MG63 (cell line): ENCODE measurements around the gene CNFN. TPM values are rescaled to one million over a fixed set of nuclear protein-coding genes. Genes with fewer than 3 reads are reported as not detected.
A peak's percentile ranks its signal among the peaks of the same experiment; 100 is the strongest.

Source experiments
- DNase-seq: peaks from one replicate; pipeline ENCODE4 v3.0.0-alpha.2; 2020
- H3K27me3 ChIP-seq: fragments of 250-450 bp; sonication (Bioruptor Pico); 2 replicates; pipeline ENCODE4 v1.5.1; 2020; ENCODE audit warnings: mild to moderate bottlenecking, moderate library complexity
- H3K36me3 ChIP-seq: fragments of 250-450 bp; sonication (Bioruptor Pico); 2 replicates; pipeline ENCODE4 v1.5.1; 2020; ENCODE audit warnings: mild to moderate bottlenecking, moderate library complexity
- H3K4me3 ChIP-seq: fragments of 250-450 bp; sonication (Bioruptor Pico); 2 replicates; pipeline ENCODE4 v1.5.1; 2020; ENCODE audit warnings: mild to moderate bottlenecking, moderate library complexity
- H3K9me3 ChIP-seq: fragments of 250-450 bp; sonication (Bioruptor Pico); 2 replicates; pipeline ENCODE4 v1.5.1; 2020; ENCODE audit warnings: mild to moderate bottlenecking, moderate library complexity
- total RNA-seq: library from RNA; depleted of rRNA; stranded (reverse); fragments of >200 nt; shearing (Covaris generic); gene quantifications from 2 replicates; pipeline ENCODE4 v1.2.3, GENCODE V29; 2014; ENCODE audit warnings: low replicate concordance; rRNA removed

CNFN gene
- total RNA-seq = not detected in 2 replicates

- no peak for DNase-seq
- Histone ChIP-seq H3K36me3 (no peaks in the 10 kb centered on the region), H3K9me3 (no peaks in the 10 kb centered on the region), H3K4me3 (no peak within 1 kb of the TSS), H3K27me3 (no peaks in the 10 kb centered on the region; the same call in 1 of the 2 replicates)
These were observed at the start of gene CNFN for GRCh38 chr19:42389899-42390298. TSS of gene CNFN (minus strand) at chr19:42390297. CDS start at chr19:42389037, 1,260 bp downstream.

- Histone ChIP-seq H3K9me3 (no peaks in the 10 kb centered on the region), H3K36me3 (no peaks in the 10 kb centered on the region), H3K4me3 (no peak overlapping the region), H3K27me3 (peaks cover 2% of the 10 kb centered on the region; the same call in 1 of the 2 replicates)
- no peak for DNase-seq
These were observed 45.9 kb upstream of the CNFN start for GRCh38 chr19:42436006-42436405.

- no peaks in the 10 kb centered on the region for H3K27me3 ChIP-seq
- no peaks in the 10 kb centered on the region for H3K9me3 ChIP-seq
- no peak overlapping the region for H3K4me3 ChIP-seq
- DNase-seq = no peak
- H3K36me3 ChIP-seq = no peaks in the 10 kb centered on the region
These were observed 45.2 kb upstream of the CNFN start for GRCh38 chr19:42435316-42435715.

- H3K27me3 ChIP-seq = no peaks in the 10 kb centered on the region
- no peaks in the 10 kb centered on the region for H3K36me3 ChIP-seq
- H3K9me3 ChIP-seq = no peaks in the 10 kb centered on the region
- H3K4me3 ChIP-seq = no peak overlapping the region
- DNase-seq = peak; percentile 85
These were observed 43.6 kb upstream of the CNFN start for GRCh38 chr19:42433503-42434260.

DNA sequence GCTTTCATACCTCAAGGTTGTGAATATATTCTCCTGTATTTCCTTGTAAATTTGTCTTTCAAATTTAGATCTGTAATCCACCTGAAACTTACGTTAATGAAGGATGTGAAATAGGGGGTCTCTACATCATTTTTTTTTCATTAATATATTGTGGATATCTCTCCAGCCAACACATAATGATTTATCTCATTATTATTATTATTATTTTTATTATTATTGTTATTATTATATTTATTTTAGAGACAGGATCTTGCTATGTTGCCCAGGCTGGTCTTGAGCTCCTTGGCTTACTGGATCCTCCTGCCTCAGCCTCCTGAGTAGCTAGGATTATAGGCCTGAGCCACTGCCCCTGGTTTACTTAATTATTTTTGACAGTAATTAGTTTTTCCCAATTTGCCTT, 41.4 kb upstream of the CNFN start:
- no peak for DNase-seq
- no peaks in the 10 kb centered on the region for H3K36me3 ChIP-seq
- H3K4me3 ChIP-seq = no peak overlapping the region

DNA sequence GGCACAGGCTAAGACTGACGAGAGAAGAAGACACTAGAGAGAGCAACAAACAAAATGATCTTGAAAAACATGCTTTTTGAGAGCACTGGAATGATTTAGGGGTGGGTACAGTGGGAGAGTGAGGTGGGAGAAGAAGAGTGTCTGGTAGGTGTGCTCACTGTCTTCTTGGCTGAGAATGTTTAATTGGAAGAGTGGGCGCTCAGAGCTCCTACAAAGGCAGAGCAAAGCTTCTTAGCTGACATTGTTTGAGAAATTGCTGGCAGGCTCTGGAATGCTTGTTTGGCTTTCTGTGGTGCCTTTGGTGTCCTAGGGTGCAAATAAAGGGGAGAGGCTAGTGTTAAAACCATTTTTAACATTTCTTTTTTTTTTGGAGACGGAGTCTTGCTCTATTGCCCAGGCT, 38.6 kb upstream of the CNFN start:
- DNase-seq = no peak
- H3K36me3 ChIP-seq = no peaks in the 10 kb centered on the region
- no peak overlapping the region for H3K4me3 ChIP-seq
- no peaks in the 10 kb centered on the region for H3K27me3 ChIP-seq
- no peaks in the 10 kb centered on the region for H3K9me3 ChIP-seq

More for the DNA sequence above, 41.4 kb upstream of the CNFN start:
- H3K9me3 ChIP-seq = no peaks in the 10 kb centered on the region
- H3K27me3 ChIP-seq = no peaks in the 10 kb centered on the region

GRCh38 chr19:42427313-42427712, 37.2 kb upstream of the CNFN start, which contains the start of gene LIPE:
TSS of gene LIPE (minus strand) at chr19:42427388. CDS start at chr19:42427149, 239 bp downstream.
- H3K36me3 ChIP-seq = no peaks in the 10 kb centered on the region
- H3K4me3 ChIP-seq = no peak within 1 kb of the TSS
- H3K27me3 ChIP-seq = no peaks in the 10 kb centered on the region
- DNase-seq = no peak
- no peaks in the 10 kb centered on the region for H3K9me3 ChIP-seq

- DNase-seq = no peak
- H3K27me3 ChIP-seq = no peaks in the 10 kb centered on the region
- no peaks in the 10 kb centered on the region for H3K9me3 ChIP-seq
- H3K36me3 ChIP-seq = no peaks in the 10 kb centered on the region
- H3K4me3 ChIP-seq = no peak overlapping the region
These were observed 36.5 kb upstream of the CNFN start for GRCh38 chr19:42426643-42427042.

GRCh38 chr19:42424712-42425131, 34.6 kb upstream of the CNFN start:
- no peaks in the 10 kb centered on the region for H3K36me3 ChIP-seq
- no peaks in the 10 kb centered on the region for H3K27me3 ChIP-seq
- H3K4me3 ChIP-seq = no peak overlapping the region
- H3K9me3 ChIP-seq = no peaks in the 10 kb centered on the region
- DNase-seq = no peak

GRCh38 chr19:42424345-42424707, 34.2 kb upstream of the CNFN start:
- no peaks in the 10 kb centered on the region for H3K27me3 ChIP-seq
- H3K9me3 ChIP-seq = no peaks in the 10 kb centered on the region
- H3K36me3 ChIP-seq = no peaks in the 10 kb centered on the region
- H3K4me3 ChIP-seq = no peak overlapping the region
- DNase-seq = no peak

GRCh38 chr19:42423462-42424344, 33.6 kb upstream of the CNFN start:
- Histone ChIP-seq H3K36me3 (no peaks in the 10 kb centered on the region), H3K9me3 (no peaks in the 10 kb centered on the region), H3K4me3 (peak overlapping the region; percentile 21), H3K27me3 (no peaks in the 10 kb centered on the region)
- DNase-seq = peak; percentile 33

- peak overlapping the region; percentile 21 for H3K4me3 ChIP-seq
- DNase-seq = no peak
These were observed 32.9 kb upstream of the CNFN start for GRCh38 chr19:42422901-42423461.

GRCh38 chr19:42422092-42422900, 32.2 kb upstream of the CNFN start:
- Histone ChIP-seq H3K36me3 (no peaks in the 10 kb centered on the region), H3K9me3 (no peaks in the 10 kb centered on the region), H3K4me3 (no peak overlapping the region), H3K27me3 (no peaks in the 10 kb centered on the region)
- DNase-seq = no peak

More at GRCh38 chr19:42422901-42423461, 32.9 kb upstream of the CNFN start:
- Histone ChIP-seq H3K36me3 (no peaks in the 10 kb centered on the region), H3K9me3 (no peaks in the 10 kb centered on the region), H3K27me3 (no peaks in the 10 kb centered on the region)

- Histone ChIP-seq H3K9me3 (no peaks in the 10 kb centered on the region), H3K36me3 (no peaks in the 10 kb centered on the region), H3K27me3 (no peaks in the 10 kb centered on the region), H3K4me3 (no peak overlapping the region)
- DNase-seq = peak; percentile 33
These were observed 31.5 kb upstream of the CNFN start for GRCh38 chr19:42421591-42422031.

- no peaks in the 10 kb centered on the region for H3K27me3 ChIP-seq
- no peaks in the 10 kb centered on the region for H3K36me3 ChIP-seq
- H3K9me3 ChIP-seq = no peaks in the 10 kb centered on the region
- DNase-seq = no peak
- no peak overlapping the region for H3K4me3 ChIP-seq
These were observed 31.0 kb upstream of the CNFN start for GRCh38 chr19:42421101-42421500.

DNA sequence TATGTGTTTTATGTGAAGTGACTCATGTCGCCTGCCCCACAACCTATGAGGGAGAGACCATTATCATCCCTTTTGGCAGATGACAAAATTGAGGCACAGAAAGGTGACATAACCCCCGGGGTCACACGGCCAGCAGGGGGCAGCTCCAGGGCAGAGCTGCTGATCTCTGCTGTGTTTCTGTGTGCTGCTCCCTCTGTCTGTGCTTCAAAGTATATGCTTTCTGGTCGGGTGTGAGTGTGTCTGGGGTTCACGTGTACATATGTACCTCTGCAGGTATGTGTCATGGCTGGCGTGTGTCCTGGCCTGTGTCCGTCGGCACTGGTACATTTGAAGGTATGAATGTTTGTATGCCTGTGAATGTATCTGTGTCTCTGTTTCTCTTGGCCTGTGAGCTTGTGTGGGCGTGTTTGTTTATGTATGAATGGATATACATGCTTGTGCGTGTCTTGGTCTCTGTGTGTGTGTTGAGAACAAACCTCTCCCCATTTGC, 30.0 kb upstream of the CNFN start:
- Histone ChIP-seq H3K4me3 (no peak overlapping the region), H3K36me3 (no peaks in the 10 kb centered on the region), H3K9me3 (no peaks in the 10 kb centered on the region), H3K27me3 (no peaks in the 10 kb centered on the region)
- DNase-seq = peak; percentile 71
